ENCODE measurements around the gene RAB11FIP4. TPM values are rescaled to one million over a fixed set of nuclear protein-coding genes. Genes with fewer than 3 reads are reported as not detected.

RAB11FIP4 gene
- total RNA-seq, 2 experiments from 2014 or later: 38.6 to 41.1 TPM

- H3K4me1 Mint-ChIP-seq: no peaks in the 10 kb centered on the region
- CTCF ChIA-PET: no interaction called here
- no peak for DNase-seq
- H3K27me3 Mint-ChIP-seq: no peaks in the 10 kb centered on the region
- no peaks in the 10 kb centered on the region for H3K36me3 Mint-ChIP-seq (ENCODE audit: low read depth)
- POLR2A ChIA-PET: no interaction called here
- no peaks in the 10 kb centered on the region for H3K9me3 Mint-ChIP-seq
- no peak overlapping the region for H3K4me3 Mint-ChIP-seq
- H3K27ac Mint-ChIP-seq: no peak overlapping the region
These were observed 176.6 kb downstream of the RAB11FIP4 start for GRCh38 chr17:31568121-31568520.

GRCh38 chr17:31568539-31568938 is 177.1 kb downstream of the RAB11FIP4 start:
- Mint-ChIP-seq H3K4me3 (no peak overlapping the region), H3K27ac (no peak overlapping the region), H3K36me3 (ENCODE audit: low read depth) (no peaks in the 10 kb centered on the region), H3K4me1 (no peaks in the 10 kb centered on the region), H3K27me3 (no peaks in the 10 kb centered on the region), H3K9me3 (no peaks in the 10 kb centered on the region)
- ChIA-PET CTCF (no interaction called here), POLR2A (no interaction called here)
- DNase-seq: no peak

GRCh38 chr17:31570231-31570630 is 178.8 kb downstream of the RAB11FIP4 start:
- ChIA-PET CTCF (no interaction called here), POLR2A (no interaction called here)
- Mint-ChIP-seq H3K36me3 (ENCODE audit: low read depth) (no peaks in the 10 kb centered on the region), H3K27ac (no peak overlapping the region), H3K27me3 (no peaks in the 10 kb centered on the region), H3K9me3 (no peaks in the 10 kb centered on the region), H3K4me3 (no peak overlapping the region), H3K4me1 (no peaks in the 10 kb centered on the region)
- DNase-seq: no peak

GRCh38 chr17:31570951-31571892 is 179.7 kb downstream of the RAB11FIP4 start:
- Mint-ChIP-seq H3K4me1 (no peaks in the 10 kb centered on the region), H3K36me3 (ENCODE audit: low read depth) (no peaks in the 10 kb centered on the region), H3K27ac (no peak overlapping the region), H3K27me3 (no peaks in the 10 kb centered on the region), H3K9me3 (no peaks in the 10 kb centered on the region), H3K4me3 (no peak overlapping the region)
- DNase-seq: no peak
- POLR2A ChIA-PET: no interaction called here
- CTCF ChIA-PET: no interaction called here

GRCh38 chr17:31572341-31572740 is 180.9 kb downstream of the RAB11FIP4 start:
- Mint-ChIP-seq H3K36me3 (ENCODE audit: low read depth) (no peaks in the 10 kb centered on the region), H3K4me1 (no peaks in the 10 kb centered on the region), H3K27ac (no peak overlapping the region), H3K27me3 (no peaks in the 10 kb centered on the region), H3K4me3 (no peak overlapping the region), H3K9me3 (no peaks in the 10 kb centered on the region)
- ChIA-PET POLR2A (no interaction called here), CTCF (no interaction called here)
- DNase-seq: no peak

- H3K4me1 Mint-ChIP-seq: no peaks in the 10 kb centered on the region
- H3K27ac Mint-ChIP-seq: no peak overlapping the region
- ChIA-PET POLR2A (no interaction called here), CTCF (interaction anchor here (0.5 kb wide), 1 partner anchor 79 kb away, joined by 3 read pairs; no protein-coding TSS in a partner anchor)
- H3K27me3 Mint-ChIP-seq: no peaks in the 10 kb centered on the region
- H3K9me3 Mint-ChIP-seq: no peaks in the 10 kb centered on the region
- H3K36me3 Mint-ChIP-seq (ENCODE audit: low read depth): no peaks in the 10 kb centered on the region
- H3K4me3 Mint-ChIP-seq: no peak overlapping the region
- no peak for DNase-seq
These were observed 181.6 kb downstream of the RAB11FIP4 start for GRCh38 chr17:31573047-31573446.

- ChIA-PET POLR2A (no interaction called here), CTCF (no interaction called here)
- H3K4me3 Mint-ChIP-seq: no peak overlapping the region
- no peak overlapping the region for H3K27ac Mint-ChIP-seq
- H3K27me3 Mint-ChIP-seq: no peaks in the 10 kb centered on the region
- DNase-seq: no peak
- H3K4me1 Mint-ChIP-seq: no peaks in the 10 kb centered on the region
- H3K36me3 Mint-ChIP-seq (ENCODE audit: low read depth): no peaks in the 10 kb centered on the region
- H3K9me3 Mint-ChIP-seq: no peaks in the 10 kb centered on the region
These were observed 182.4 kb downstream of the RAB11FIP4 start for GRCh38 chr17:31573861-31574260.

GRCh38 chr17:31574458-31574857 is 183.0 kb downstream of the RAB11FIP4 start:
- DNase-seq: no peak
- Mint-ChIP-seq H3K27ac (no peak overlapping the region), H3K27me3 (no peaks in the 10 kb centered on the region), H3K36me3 (ENCODE audit: low read depth) (no peaks in the 10 kb centered on the region), H3K4me1 (no peaks in the 10 kb centered on the region), H3K9me3 (no peaks in the 10 kb centered on the region), H3K4me3 (no peak overlapping the region)
- POLR2A ChIA-PET: no interaction called here
- CTCF ChIA-PET: no interaction called here

GRCh38 chr17:31575043-31575442 is 183.6 kb downstream of the RAB11FIP4 start:
- no peaks in the 10 kb centered on the region for H3K36me3 Mint-ChIP-seq (ENCODE audit: low read depth)
- no peaks in the 10 kb centered on the region for H3K27me3 Mint-ChIP-seq
- POLR2A ChIA-PET: no interaction called here
- H3K27ac Mint-ChIP-seq: no peak overlapping the region
- DNase-seq: no peak
- no peak overlapping the region for H3K4me3 Mint-ChIP-seq
- no peaks in the 10 kb centered on the region for H3K4me1 Mint-ChIP-seq
- H3K9me3 Mint-ChIP-seq: no peaks in the 10 kb centered on the region
- CTCF ChIA-PET: no interaction called here

GRCh38 chr17:31579265-31579664 is 187.8 kb downstream of the RAB11FIP4 start:
- H3K9me3 Mint-ChIP-seq: no peaks in the 10 kb centered on the region

GRCh38 chr17:31580316-31580705 is 188.8 kb downstream of the RAB11FIP4 start:
- DNase-seq: no peak
- ChIA-PET CTCF (interaction anchor here (0.6 kb wide), 1 partner anchor 150 kb away, joined by 4 read pairs; no protein-coding TSS in a partner anchor), POLR2A (no interaction called here)
- no peaks in the 10 kb centered on the region for H3K4me1 Mint-ChIP-seq
- H3K36me3 Mint-ChIP-seq (ENCODE audit: low read depth): no peaks in the 10 kb centered on the region
- H3K4me3 Mint-ChIP-seq: no peak overlapping the region
- no peaks in the 10 kb centered on the region for H3K9me3 Mint-ChIP-seq
- no peak overlapping the region for H3K27ac Mint-ChIP-seq
- H3K27me3 Mint-ChIP-seq: no peaks in the 10 kb centered on the region

More at GRCh38 chr17:31579265-31579664, 187.8 kb downstream of the RAB11FIP4 start:
- H3K36me3 Mint-ChIP-seq (ENCODE audit: low read depth): no peaks in the 10 kb centered on the region
- CTCF ChIA-PET: no interaction called here
- H3K27ac Mint-ChIP-seq: no peak overlapping the region
- no peak for DNase-seq
- H3K27me3 Mint-ChIP-seq: no peaks in the 10 kb centered on the region
- POLR2A ChIA-PET: no interaction called here
- H3K4me1 Mint-ChIP-seq: no peaks in the 10 kb centered on the region
- no peak overlapping the region for H3K4me3 Mint-ChIP-seq

- Mint-ChIP-seq H3K27ac (no peak overlapping the region), H3K4me1 (no peaks in the 10 kb centered on the region), H3K36me3 (ENCODE audit: low read depth) (no peaks in the 10 kb centered on the region), H3K27me3 (no peaks in the 10 kb centered on the region), H3K4me3 (no peak overlapping the region), H3K9me3 (no peaks in the 10 kb centered on the region)
- CTCF ChIA-PET: no interaction called here
- POLR2A ChIA-PET: no interaction called here
- no peak for DNase-seq
These were observed 189.4 kb downstream of the RAB11FIP4 start for GRCh38 chr17:31580706-31581490.

GRCh38 chr17:31581491-31581890 is 190.0 kb downstream of the RAB11FIP4 start:
- Mint-ChIP-seq H3K36me3 (ENCODE audit: low read depth) (no peaks in the 10 kb centered on the region), H3K9me3 (no peaks in the 10 kb centered on the region), H3K4me1 (no peaks in the 10 kb centered on the region), H3K27me3 (no peaks in the 10 kb centered on the region), H3K4me3 (no peak overlapping the region), H3K27ac (no peak overlapping the region)
- POLR2A ChIA-PET: no interaction called here
- DNase-seq: no peak
- CTCF ChIA-PET: no interaction called here
